HG02970 (cell line): Measurements from ENCODE around the gene XRCC3.

Experiments
- ATAC-seq: cut with Tn5 transposase; IDR thresholded peaks from one replicate; pipeline ENCODE4 v1.9.1; 2021; ENCODE audit warnings: mild to moderate bottlenecking, moderate library complexity, moderate number of reproducible peaks; ENCODE audit not compliant: unreplicated experiment, low FRiP score

XRCC3 gene

DNA sequence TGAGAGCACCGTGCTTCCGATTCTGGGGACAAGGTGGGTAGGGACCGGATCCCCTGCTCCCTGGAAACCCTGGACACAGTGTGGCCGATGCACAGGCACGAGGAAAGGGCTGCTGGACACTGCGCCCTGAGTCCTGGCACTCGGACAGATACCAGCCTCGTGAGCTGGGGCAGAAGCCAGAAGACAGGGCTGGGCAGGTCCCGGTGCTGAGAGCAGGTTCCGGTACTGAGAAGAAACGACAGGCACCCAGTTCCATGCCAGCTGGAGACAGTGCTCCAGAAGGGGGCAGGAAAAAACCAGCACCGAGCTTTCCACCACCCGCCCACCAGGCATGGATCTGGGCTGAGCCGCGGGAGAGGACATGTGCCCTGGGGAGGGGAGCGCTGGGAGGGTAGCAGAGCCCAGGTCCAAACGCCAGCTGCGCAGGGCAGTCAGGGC lies 6.5 kb downstream of the XRCC3 start:
- ATAC-seq: no peak

DNA sequence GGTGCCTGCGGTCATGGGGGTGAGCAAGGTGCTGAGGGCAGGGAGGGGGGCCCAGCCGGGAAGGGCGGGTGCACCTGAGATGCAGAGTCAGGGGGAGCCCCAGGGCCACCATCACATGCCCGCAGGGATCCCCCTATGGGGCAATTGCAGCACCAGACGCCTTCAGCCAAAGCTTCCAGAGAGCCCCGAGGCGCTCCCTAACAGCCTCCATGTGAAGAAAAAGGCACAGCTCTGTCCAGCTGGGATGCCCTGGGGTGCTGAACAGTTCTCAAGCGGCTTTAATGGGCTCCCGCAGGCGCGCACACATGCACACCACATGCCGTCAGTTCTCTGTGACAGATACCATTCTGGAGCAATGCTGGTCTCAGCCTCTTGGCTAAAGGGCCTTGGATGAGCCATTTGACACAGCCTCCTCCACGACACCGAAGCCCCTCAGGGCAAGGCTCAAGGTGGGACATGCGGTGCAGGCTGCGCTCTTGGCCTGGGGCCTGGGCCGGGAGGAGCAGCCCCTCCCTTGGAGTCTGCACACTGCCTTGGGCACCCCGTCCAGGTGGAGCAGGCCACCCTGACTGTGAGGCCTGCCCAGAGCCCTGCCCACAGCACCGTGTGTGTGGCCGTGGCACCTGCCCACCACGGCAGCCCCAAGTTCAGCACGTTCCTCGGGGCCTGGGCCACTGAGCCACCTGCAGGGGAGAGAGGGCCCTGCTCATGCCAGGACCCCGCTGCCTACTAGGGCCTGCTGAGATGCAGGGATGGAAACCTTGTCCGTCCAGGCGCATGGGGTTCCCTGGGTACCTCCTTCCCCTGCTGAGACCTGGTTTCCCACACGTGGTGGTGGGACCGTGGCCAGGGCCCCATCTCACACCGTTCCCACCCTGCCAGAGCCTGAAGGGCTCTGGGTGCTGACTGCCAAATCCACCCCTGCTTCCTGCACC lies 7.7 kb downstream of the XRCC3 start:
- no peak for ATAC-seq

DNA sequence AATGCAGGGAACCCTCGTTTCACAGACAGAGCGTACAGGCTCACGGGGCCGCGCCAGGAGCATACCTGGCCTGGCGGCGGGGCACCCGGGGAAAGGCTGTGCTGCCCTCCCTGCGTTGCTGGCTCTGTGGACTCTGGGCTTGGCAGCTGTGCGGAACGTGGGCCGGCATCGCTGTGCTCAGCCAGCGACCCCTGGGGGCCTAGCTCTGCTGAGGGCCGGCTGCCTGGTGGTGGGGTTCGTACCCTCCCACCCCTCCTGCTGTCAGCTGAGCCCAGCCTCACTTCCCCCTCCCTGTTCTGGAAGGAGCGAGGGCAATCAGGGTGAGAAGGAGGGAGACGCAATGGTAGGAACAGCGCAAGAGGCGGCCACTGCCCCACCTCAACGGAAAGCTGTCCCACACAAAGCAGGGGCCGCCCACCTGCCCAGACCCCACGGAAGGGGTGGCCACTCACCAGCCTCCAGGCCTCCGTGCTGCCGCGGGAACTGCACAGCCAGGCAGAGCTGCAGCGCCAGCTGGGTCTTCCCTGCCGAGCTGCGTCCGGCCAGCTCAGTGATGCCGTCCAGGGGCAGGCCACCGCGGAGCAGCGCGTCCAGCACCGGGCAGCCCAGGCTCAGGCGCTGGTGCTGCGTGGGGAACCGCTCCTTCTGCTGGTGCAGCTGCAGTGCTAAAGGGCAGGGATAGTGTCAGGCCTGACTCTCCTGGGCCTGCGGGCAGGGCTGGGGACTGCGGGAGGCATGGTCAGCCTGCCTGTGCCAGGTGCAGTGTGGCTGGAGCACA lies 8.5 kb downstream of the XRCC3 start:
- ATAC-seq: no peak

DNA sequence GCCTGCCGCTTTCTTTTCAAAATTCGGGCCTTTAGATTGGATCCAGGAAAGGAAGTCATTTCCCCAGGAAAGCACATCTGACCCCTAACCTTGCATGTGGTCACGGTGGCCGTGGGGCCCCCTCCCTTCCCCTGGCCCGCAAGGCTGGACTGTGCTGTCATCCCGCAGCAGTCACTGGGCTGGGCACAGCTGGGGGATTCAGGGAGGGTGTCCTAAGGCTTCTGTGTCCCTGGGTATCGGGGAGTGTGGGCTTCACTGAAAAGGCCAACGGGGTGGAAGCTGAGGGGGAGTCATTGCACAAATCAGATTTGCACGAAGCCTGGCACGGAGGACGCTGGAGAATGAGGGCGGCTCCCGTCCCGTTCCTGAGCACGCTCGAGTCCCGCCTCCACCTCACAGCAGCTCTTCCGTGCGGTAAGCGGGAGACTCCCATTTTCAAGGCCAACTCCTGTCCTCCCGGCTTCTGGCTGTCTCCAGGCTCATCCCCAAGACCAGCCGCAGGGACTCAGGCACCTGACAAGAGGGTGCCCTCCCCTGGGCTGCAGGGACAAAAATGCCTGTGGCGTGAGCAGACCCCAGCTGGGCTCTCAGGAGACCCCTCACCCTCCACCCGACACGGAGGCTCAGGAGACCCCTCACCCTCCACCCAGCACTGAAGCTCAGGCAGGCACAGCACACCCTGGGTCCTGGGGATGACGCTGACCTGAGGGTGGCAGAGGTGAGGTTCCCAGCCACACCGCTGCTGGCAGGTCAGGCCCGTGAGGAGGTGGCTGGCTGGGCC lies 9.6 kb downstream of the XRCC3 start:
- no peak for ATAC-seq

DNA sequence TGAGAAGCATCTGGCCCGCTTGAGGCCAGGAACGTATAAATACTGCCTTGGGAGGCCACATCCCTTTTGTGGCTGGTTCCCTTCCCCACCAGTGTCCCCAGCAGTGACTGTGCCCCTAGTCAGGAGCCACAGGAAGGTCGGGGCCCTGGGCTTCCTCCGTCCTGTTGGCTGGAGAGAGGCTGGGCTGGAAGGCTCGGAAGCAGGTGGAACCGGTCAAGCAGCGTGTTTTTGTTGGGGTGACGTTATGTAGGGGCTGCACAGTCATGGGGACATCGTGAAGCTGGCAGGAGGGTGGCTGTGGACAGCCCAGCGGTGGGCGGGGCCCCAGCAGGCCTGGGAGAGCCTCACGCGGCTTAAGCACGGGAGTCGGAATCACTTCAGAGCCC lies 10.1 kb downstream of the XRCC3 start:
- ATAC-seq: no peak

DNA sequence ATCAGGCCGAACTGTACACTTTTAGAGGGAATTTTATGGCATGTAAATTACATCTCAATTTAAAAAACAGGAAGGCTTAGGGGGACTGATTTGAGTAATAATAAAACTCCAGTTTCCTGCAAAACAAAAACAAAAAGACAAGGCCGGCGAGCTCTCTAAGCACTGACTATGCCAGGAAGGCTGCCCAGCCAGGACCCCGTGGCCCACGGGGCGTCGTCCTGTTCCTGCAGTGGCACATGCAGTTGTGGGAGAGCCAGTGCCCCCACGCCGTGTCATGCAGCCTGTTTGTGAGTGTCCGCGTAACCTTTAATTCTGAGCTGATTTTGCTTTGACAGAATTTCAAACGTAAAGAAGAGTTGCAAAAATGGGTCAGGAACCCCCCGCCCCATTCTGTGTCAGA lies 10.5 kb downstream of the XRCC3 start:
- no peak for ATAC-seq

DNA sequence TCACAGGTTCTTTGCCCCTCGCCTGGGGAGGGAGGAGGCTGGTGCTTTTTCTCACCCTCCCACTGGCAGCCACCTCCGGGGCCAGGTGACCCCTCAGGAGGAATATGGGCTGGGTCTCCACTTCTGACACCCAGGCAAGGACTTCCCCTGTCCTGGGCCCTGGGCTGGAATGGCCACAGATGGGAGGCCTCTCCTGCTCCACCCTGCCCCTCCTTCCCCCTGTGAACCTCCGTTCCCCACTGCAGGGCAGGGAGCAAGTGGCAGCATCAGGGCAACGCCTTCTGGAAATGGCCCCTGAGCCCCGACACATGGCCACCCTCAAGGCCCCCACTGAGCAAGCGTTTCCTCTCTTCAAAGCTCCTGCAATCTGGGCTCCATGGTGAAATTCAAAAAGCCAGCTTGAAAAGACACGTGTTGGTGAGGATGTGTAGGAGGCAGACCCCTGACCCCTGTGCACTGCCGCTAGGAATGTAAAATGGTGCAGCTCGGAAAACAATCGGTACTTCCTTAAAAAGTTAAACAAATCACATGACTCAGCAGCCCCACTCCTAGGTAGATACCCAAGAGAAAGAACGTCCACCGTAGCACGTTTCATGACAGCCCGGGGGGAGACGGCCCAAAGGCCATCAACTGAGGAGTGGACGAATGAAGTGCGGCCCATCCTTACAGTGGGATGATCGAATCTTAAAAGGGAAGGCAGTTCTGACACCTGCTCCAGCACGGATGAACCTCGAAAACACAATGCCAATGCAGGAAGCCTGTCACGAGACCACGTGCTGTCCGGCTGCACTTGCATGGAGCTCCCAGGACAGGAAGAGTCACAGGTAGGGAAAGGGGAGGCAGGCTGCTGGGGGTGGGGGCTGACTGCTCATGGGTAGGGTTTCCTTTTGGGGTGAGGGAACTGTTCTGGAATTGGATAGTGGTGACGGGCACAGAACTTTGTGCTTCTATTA lies 11.5 kb downstream of the XRCC3 start:
- ATAC-seq: no peak

DNA sequence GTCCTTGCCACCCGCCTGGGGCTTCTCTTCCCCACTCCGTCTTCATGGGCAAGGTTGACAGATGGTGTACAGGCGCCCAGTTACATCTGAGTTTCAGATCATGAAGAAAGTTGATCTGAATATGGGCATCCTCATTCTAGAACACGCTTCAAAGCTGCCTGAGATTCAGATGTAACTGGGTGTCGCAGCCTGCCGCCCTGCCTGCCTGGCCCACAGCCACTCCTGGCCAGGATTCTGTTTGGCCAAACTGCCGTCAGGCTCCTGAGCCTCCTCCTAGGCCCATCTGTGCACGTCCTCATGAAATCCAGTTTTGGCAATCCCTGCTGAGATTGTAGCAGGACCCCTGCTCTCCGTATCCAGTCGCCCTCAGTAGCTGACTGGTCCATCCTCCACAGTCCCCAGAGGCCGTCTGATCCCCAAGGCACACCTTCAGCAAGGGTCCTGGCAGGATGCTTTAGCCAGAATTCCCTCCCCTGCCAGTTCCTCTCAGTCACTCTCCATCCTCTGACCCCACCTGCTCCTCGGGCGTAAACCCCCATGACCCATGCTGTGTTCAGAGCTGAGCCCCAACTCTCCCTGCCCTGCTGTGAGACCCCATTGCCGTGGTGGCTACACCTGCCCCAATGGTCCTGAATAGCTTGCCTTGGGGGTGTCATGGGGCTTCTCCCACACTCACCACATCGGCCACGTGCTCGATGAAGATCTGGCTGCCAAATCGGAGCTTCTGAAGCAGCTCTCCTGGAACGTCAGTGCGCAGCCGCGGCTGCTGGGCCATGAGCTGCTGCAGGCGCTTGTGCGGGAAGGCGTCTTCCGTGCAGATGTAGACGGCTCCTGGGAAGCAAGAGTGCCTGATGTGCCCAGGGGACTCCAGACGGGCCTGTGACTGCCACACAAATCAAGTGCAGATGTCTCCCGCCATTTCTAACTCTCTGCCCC lies 12.5 kb downstream of the XRCC3 start:
- ATAC-seq: no peak

DNA sequence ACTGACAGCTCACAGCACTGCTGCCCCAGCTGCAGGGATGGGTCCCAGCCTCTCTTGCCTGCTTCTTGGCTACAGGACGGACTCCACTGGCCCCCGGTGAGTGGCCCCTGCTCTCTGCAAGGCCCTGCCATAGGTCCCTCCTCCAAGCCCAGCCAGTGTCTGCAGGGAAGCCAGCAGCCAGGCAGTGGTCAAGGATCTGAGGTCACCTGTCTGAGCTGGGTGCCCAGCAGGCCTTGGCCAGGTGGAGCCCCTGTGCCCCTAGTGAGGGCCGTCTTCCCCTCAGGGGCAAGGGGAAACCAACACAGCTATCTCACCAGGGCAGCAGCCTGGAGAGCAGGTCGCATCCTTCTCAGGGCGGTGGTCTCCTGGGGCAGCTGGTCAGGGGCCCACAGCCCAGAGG lies 13.2 kb downstream of the XRCC3 start:
- ATAC-seq: no peak

DNA sequence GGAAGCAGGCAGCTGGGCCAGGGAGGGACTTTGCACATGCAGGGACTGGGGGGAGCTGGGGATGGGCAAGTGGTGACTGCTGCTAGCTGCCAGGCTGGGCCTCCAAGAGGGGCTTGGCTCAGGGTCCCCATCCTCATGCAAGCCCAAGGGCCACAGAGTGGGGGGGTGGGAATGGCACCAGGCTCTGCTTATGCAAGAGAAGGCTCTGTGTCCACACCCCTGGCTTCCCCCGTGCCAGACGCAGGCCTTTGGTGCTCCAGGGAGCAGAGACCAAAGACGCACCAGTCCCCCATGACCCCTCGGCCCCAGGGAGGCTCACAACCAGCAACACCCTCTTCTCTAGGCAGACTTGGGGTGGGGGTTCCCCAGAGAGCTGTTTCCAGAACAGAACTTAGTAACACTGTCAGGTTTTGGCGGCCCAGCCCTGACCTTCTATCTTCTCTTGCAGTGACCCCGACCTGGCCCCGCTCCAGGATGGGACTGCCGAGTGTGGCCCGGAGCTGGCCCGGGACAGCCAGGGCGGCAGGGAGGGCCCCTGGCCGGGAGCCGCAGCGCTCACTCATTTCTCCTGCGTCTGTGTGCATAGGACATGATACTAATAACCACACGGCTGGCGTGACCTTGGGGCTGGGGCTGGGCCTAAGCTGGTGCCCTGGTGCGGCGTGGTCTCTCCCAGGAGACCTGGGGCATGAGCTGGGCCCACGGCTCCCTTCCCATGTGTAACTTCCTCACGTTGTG lies 14.3 kb downstream of the XRCC3 start:
- no peak for ATAC-seq

DNA sequence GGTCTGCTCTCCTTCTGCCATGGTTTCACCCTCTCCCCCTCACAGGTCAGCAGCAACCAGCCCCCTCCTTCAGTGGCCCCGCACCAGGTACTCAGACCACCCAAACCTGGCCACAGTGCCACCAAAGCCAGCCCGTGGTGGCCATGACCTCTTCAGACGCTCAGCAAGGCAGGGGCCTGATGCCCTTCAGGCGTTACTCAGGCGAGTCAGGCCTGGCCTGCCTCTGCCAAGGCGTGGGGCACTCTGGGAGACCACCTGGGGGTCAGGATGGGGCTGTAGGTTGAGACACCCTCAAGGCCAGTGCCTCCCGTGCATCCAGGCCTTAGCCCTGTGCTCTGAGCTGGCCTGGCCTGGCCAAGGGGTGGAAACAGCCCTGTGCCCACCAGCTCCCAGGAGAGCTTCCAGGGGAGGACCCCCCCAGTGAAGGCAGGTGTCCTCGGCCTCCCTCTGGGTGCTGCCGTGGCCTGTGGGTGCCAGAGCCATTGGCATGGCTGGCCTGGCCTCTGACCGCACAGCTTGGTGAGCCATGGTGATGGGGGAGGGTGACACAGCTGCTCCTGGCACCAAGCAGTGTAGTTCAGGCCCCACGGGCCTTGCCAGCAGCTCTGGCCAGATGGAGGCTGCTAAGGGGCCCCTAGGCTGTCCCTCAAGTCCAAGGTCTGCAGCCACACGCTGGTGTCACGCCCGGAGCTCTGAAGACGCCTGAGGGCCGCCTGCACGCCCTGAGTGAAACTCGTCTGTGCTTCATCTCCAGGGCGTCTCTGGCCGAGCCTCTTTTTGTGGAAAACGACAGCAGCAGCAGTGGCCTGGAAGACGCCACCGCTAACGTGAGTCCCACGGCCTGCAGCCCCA lies 15.1 kb downstream of the XRCC3 start:
- no peak for ATAC-seq

DNA sequence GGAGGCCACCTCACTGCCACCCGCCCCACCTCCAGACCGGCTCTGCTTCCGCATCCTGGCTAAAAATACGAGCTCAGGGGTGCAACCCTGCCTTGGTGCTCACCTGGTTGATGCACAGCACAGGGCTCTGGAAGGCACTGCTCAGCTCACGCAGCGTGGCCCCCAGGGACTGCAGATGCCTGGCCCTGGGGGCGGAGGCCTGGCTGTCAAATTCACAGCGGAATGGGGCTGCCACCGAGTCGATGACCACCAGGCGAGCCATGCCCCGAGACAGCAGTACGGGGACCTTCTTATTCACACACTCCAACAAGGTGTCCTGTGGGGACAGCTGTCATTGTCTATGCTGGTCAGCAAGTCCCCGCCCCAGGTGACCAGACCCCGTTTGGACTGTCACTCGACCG lies 16.0 kb downstream of the XRCC3 start:
- no peak for ATAC-seq

DNA sequence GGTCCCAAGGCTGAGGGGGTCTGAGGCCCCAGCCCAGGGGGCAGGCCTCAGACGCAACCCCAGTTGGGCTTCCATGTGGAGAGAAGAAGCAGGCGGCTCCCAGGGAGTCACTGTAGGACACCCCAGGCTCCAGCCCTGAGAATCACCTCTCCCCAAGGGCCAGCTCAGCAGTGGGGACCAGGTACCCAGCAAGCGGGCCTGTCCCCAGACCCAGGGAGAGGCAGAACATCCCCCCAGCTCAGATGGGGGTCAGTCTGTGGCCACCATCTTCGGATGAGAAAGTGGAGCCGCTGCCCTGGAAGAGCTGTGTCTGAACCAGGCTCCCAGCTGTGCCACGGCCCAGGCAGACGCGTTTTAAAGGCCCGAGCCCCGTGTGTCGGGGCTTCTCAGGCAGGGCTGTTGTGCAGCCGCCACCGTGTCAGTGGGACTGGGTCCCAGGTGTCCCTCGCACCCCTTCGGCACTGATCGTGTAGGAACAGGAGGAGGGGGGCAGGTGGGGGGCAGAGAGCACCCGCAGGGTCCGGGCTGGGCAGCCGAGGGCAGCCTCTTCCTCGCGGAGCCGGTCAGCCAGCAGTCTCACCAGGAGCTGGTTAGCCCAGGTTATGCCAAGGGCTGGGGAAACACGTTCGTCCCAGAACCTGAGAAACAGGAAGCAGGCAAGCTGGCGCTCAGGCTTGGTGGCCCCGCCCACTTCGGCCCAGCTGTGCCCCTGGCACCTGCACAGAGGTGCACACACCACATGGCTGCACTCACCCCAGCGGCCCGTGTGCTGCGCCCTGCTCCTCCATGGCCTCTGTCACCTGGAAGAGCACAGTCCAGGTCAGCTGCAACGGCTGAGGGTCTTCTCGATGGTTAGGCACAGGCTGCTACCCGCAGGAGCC lies 16.6 kb downstream of the XRCC3 start:
- ATAC-seq: no peak

DNA sequence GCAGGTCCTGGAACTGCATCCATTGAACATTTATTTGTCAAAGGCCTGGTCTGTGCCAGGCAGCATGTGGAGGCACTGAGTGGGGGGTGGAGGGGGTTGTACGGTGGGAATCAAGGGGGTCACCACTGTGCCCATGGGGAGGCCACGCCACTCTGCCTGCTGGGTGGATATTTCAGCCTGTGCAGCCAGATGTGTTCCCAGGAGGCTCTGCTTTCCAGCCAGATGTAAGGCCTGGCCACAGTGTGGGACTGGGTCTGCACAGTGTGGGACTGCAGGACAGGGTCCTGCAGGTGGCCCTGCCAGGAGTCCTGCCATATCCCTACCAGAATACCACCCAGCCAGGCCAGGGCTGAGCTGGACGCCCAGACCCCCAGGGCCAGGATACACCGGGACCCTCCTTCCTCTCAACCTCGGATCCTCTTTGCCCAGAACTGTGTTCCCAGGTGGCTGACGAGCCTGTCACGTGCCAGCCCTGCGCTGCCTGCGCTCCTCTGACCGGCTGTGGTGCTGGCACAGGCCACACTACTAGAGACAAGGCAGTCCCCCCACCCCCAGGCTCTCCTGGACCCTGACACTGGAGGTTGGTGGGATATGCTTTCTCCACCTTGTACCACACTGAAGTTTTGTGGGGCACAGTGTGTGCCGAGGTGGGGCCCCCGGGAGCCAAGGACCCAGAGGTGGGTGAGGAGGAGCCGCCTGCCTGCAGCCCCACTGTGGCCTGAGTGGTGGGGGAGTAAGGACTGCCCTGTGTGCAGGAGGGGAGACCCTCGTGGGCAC lies 17.5 kb downstream of the XRCC3 start:
- ATAC-seq: no peak

DNA sequence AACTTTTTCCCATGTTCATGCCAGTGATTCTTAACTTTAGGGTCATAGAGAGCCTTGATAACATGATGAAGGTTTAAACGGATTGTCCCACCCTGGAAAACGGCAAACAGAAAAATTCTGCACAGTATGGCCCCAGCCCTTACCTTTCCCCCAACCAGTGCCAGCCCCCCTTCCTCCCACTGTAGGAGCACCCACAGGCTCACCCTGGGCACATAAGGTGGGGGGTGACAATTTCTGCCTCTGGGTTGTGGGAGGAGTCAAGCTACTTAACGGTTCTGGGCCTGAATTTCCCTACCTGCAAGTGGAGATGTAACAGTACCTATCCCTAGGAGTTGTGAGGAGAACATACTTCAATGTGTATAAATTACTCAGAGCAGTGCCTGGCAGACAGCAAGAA lies 18.0 kb downstream of the XRCC3 start:
- ATAC-seq: no peak
